Measurements from ENCODE around the gene NANOS2.
A peak's percentile ranks its signal among the peaks of the same experiment; 100 is the strongest.

NANOS2 gene

GRCh38 chr19:45863840-45864628 is 50.5 kb downstream of the NANOS2 start, which contains the start of gene FOXA3:
TSS of gene FOXA3 (plus strand) at chr19:45864326. CDS start at chr19:45864457, 131 bp downstream.
- peaks cover 1 to 4% of the 10 kb centered on the region in 2 experiments for H3K4me1 ChIP-seq (ENCODE audit: control insufficient read depth in 1 of 2, insufficient read depth in 2 of 2, low read length in 2 of 2)
- peak within 1 kb of the TSS; percentile 40 for H3K14ac ChIP-seq (ENCODE audit: low read length)
- peak within 1 kb of the TSS; percentile 73 for H3K4me2 ChIP-seq (ENCODE audit: low read length)
- peak within 1 kb of the TSS; percentile 71 for H4K12ac ChIP-seq (ENCODE audit: low read depth, low read length)
- H3K4me3 ChIP-seq (ENCODE audit: low read depth, low read length), result peak within 1 kb of the TSS; percentile 55
- no peaks in the 10 kb centered on the region for H3K9me3 ChIP-seq (ENCODE audit: insufficient read depth, low read depth, low read length)
- DNase-seq, result peak in 1 of 2 donors; percentile 32
- no CpG with 5 or more reads among the region's 71 CpGs for WGBS (ENCODE audit: extremely low coverage, insufficient coverage, insufficient read length)
- H3K4ac ChIP-seq (ENCODE audit: low read depth, low read length), result peak within 1 kb of the TSS; percentile 30
- H3K79me2 ChIP-seq (ENCODE audit: control insufficient read depth, insufficient read depth, low read length, poor library complexity), result peaks cover 6% of the 10 kb centered on the region
- no peak within 1 kb of the TSS for H2BK5ac ChIP-seq (ENCODE audit: low read depth, low read length, poor library complexity)
- peak within 1 kb of the TSS; percentile 39 for H3K18ac ChIP-seq (ENCODE audit: low read length)
- H2AFZ ChIP-seq (ENCODE audit: insufficient read depth, low read length, poor library complexity), result peak within 1 kb of the TSS; percentile 20
- H3K27ac ChIP-seq (ENCODE audit: low read depth, low read length), result no peak within 1 kb of the TSS
- H3K79me1 ChIP-seq (ENCODE audit: low read length), result peaks cover 12% of the 10 kb centered on the region
- H4K8ac ChIP-seq (ENCODE audit: low read depth, low read length), result peak within 1 kb of the TSS; percentile 68
- H3K36me3 ChIP-seq (ENCODE audit: control insufficient read depth in 1 of 2, insufficient read depth in 2 of 2, low read length in 2 of 2), result peaks cover 3 to 5% of the 10 kb centered on the region in 2 experiments
- H3K9ac ChIP-seq (ENCODE audit: low read length), result peak within 1 kb of the TSS; percentile 33
- no peak within 1 kb of the TSS for H2BK12ac ChIP-seq (ENCODE audit: low read length)
- H3K27me3 ChIP-seq (ENCODE audit: insufficient read depth, low read length), result peaks cover 6% of the 10 kb centered on the region
- H4K91ac ChIP-seq (ENCODE audit: low read depth, low read length), result peak within 1 kb of the TSS; percentile 62
- no peak within 1 kb of the TSS for H3K23ac ChIP-seq (ENCODE audit: low read length)
- H2BK120ac ChIP-seq (ENCODE audit: insufficient read depth, low read length, poor library complexity), result peak within 1 kb of the TSS; percentile 68
- peak within 1 kb of the TSS; percentile 51 for H2AK5ac ChIP-seq (ENCODE audit: low read length)

DNA sequence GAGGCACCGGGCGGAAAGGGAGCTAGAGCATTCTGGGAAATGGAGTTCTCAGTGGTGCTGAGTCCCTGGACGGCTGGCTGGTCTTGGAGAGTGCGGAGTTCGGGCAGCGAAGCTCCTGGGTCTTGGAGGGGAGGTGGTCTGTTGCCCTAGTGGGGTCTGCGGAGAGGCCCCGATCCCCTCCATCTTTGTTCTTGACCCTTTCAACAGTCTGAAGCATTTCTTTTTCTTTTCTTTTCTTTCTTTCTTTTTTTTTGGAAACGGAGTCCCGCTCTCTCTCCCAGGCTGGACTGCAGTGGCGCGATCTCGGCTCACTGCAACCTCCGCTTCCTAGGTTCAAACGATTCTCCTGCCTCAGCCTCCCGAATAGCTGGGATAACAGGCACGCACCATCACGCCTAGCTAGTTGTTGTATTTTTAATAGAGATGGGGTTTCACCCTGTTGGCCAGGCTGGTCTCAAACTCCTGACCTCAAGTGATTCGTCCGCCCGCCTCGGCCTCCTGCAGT is 51.2 kb downstream of the NANOS2 start:
- Histone ChIP-seq H3K27me3 (ENCODE audit: insufficient read depth, low read length) (peaks cover 6% of the 10 kb centered on the region), H3K9me3 (ENCODE audit: insufficient read depth, low read depth, low read length) (no peaks in the 10 kb centered on the region), H2BK5ac (ENCODE audit: low read depth, low read length, poor library complexity) (no peak overlapping the region), H3K18ac (ENCODE audit: low read length) (peak overlapping the region; percentile 39), H3K27ac (ENCODE audit: low read depth, low read length) (no peak overlapping the region), H4K8ac (ENCODE audit: low read depth, low read length) (peak overlapping the region; percentile 56), H2BK12ac (ENCODE audit: low read length) (no peak overlapping the region), H4K91ac (ENCODE audit: low read depth, low read length) (peak overlapping the region; percentile 62), H3K14ac (ENCODE audit: low read length) (peak overlapping the region; percentile 35), H3K9ac (ENCODE audit: low read length) (no peak overlapping the region), H3K4ac (ENCODE audit: low read depth, low read length) (no peak overlapping the region), H3K4me1 (ENCODE audit: control insufficient read depth in 1 of 2, insufficient read depth in 2 of 2, low read length in 2 of 2) (peaks cover 1 to 4% of the 10 kb centered on the region in 2 experiments), H3K36me3 (ENCODE audit: control insufficient read depth in 1 of 2, insufficient read depth in 2 of 2, low read length in 2 of 2) (peaks cover 3 to 5% of the 10 kb centered on the region in 2 experiments), H3K4me3 (ENCODE audit: low read depth, low read length) (no peak overlapping the region), H2BK120ac (ENCODE audit: insufficient read depth, low read length, poor library complexity) (no peak overlapping the region), H3K79me1 (ENCODE audit: low read length) (peaks cover 12% of the 10 kb centered on the region), H2AFZ (ENCODE audit: insufficient read depth, low read length, poor library complexity) (peak overlapping the region; percentile 14), H3K4me2 (ENCODE audit: low read length) (peak overlapping the region; percentile 73), H4K12ac (ENCODE audit: low read depth, low read length) (peak overlapping the region; percentile 71), H2AK5ac (ENCODE audit: low read length) (no peak overlapping the region), H3K79me2 (ENCODE audit: control insufficient read depth, insufficient read depth, low read length, poor library complexity) (peaks cover 6% of the 10 kb centered on the region), H3K23ac (ENCODE audit: low read length) (no peak overlapping the region)
- WGBS (ENCODE audit: extremely low coverage, insufficient coverage, insufficient read length), result no CpG with 5 or more reads among the region's 22 CpGs
- DNase-seq, result no peak
